HL-60/S4 treated with retinoic acid at 250 ng/mL for 4 days and 3 days (cell line): Measurements from ENCODE around the gene HES2.
"Not testable (repeated sequence)": the region's sequence is repeated elsewhere in the genome, so short reads cannot be mapped to it uniquely, and the experiment has no call there.

Experiments
- in situ Hi-C: fragments of 300-500 bp; cut with MboI; formaldehyde crosslinking; loops from 2 replicates; pipeline ENCODE4 v1.7.0; 2022; ENCODE audit warnings: low sequenced_read_pairs

The HES2 gene

DNA sequence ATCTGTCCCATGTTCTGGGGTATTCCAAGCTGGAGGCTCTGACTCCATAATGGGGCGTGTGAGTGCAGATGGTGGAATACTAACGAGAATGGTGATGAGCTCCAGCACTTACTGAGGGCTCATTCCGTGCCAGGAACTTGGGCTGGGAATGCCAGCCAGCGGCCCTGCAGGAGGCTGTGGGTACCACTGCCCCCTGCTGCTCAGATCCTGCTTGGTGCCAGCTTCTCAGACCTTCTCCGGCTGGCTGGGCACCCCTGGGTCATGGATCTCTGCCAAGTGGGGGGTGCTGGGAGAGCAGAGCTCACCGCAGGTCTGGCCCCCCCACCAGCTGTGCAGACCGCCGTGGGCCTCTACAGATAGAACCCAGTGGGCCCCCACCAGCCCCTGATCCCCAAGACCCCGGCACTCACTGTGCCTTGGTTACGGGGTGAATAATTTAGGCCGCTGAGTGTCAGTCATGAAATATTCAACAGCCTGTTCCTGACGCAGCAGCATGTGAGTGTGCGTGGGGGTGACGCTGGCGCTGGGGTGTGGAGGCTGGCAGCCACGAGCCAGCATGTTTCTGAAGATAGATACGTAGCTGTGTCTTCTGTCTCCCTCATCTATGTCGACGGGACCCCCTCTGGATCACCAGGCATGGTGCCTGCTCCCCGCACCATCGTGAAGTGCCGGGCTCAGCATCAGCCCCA lies 17.4 kb upstream of the HES2 start:
- in situ Hi-C loops: not testable (repeated sequence)

DNA sequence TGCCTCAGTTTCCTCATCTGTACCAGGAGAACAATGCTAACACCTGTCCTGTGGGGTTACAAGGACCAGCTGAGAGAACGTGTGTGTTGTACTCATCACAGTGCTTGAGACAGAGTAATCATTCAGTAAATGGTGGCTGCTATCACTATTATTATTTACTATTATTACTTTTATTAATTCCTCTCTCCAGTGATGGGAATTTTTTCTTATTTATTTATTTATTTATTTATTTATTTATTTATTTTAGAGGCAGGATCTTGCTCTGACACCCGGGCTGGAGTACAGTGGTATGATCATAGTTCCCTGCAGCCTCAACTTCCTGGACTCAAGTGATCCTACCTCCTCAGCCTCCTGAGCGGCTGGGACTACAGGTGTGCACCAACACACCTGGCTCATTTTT lies 16.6 kb upstream of the HES2 start:
- in situ Hi-C loops: not testable (repeated sequence)

DNA sequence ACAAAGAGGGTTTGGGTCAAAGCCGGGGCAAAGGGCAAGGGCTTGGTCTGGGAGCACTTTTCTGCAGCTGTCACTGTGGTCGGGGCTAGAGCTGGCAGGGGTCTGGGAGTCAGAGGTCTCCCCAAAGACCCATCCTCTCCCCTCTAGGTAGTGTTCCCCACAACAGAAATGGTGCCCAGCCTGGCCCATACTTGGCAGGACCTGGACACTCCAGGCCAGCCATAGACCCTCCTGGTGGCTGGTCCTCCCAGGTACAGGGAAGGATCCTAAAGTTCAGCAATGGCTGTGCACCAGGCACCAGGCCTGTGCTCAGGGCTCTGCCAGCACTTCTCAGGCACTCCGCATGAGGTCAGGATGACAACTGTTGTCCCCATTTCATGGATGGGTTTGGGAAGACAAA lies 15.8 kb upstream of the HES2 start:
- in situ Hi-C loops: no loop called here

- in situ Hi-C loops: no loop called here
Measured at GRCh38 chr1:6435129-6435528, 15.4 kb upstream of the HES2 start.

DNA sequence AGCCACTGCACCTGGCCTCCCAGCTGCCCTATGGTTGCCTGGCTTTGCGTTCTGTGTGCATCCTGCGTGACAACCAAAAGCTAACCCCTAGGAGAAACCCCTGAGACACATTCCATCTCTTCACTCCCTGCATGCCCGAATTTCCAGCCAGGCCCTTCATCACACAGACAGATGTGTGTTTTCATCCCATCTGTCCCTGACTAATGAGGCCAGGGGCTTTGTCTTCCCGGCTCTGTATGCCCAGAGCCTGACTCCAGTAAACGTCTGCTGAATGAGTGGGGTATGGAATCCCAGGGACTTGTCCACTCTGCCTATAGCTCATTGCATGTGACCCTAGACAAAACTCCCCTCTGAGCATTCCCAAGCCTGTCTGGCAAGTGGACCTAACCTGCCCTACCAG lies 14.5 kb upstream of the HES2 start:
- in situ Hi-C loops: no loop called here

DNA sequence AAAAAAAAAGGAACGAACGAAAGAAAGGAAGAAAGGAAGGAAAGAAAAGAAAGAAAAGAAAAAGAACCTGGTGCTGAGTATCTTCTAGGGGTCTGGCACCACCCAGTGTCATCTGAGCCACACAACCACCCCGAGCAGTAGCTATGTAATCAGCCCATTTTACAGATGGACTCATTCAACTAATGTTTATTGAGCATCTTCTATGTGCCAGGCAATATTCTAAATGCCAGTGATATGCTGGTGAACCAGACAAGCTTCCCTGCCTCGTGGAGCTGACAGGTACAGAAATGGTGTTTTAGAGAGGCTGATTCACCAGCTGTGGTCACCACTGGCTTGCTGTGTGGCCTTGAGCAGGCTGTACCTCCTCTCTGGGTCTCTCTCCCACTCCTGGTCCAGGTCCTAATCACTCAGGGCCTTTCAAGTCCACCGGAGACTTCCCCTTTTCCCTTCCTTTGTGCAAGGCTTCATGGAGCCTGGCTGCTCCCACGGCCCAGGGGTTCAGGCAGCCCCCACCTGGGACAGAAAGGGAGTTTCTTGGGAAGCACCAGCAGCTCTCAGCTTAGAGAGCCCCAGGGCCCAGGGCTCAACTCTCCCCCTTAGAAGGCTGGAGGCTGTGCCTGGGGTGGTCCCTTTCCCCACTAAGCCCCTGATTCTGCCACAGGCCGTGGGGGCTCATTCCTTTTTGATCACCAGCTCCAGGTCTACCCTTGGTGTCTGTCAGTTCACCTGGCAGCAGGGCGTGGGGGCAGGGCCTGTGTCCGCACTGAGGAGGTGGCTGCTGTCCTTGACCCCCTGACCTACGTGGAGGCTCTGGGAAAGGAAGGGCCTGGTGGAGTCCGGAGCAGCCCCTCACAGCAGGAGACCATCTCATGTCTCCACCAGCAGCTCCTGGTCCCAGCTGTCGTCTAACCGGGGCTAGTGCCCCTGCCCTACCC lies 12.2 kb upstream of the HES2 start:
- in situ Hi-C loops: not testable (repeated sequence)

DNA sequence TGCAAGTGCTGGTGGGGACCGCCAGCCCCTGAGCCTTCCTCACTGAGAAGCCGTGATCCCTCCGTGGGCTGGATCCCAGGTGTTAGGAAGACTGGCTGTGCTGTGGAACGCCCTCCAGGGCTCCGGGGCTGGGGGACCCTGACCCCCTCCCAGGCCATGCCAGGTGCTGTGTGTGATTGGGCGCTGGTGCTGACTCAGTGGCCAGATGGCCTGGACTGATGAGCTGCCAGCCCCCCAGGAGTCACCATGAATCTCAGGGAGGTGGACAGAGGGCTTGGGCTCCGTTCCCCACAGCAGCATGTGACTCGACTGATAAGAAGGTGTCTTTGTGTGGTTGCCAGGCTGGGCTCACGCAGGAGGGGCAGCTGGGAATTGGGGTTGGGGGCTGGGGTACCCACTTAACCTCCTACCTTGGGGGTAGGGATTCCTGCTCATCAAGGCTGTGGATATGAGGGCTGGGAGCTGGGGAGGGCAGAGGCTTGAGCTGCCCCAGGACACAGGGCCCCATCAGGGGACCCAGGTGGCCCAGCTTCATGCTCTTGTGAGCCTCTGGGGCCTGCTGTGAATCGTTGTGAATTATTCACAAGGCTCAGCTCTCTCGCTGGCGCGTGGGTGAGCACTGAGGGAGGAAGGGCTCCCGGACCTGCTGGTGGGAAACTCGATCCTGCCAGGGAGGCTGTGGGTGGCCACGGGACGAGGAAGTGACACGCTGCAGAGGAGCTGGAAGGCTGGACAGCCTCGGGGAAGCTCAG lies 10.1 kb upstream of the HES2 start:
- in situ Hi-C loops: not testable (repeated sequence)

DNA sequence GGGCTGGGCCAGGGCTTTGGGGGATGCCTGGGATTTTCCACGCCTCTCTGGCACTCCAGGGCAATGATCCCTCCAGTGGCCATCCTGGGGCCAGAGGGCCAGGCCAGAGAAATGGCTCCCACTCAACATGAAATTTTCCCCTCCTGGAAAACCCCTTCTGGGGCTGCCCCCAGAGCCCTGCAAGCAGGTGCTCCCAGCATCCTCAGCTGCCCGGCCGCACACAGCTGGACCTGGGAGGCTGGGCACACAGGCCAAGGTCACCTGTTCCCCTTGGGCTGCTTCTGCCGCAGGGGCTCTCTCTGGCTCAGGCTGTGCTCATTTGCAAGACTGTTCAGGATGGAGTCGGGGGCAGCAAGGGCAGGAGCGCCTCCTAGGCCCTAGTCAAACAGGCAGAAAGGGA lies 8.7 kb upstream of the HES2 start:
- in situ Hi-C loops: not testable (repeated sequence)

- in situ Hi-C loops: no loop called here
Measured at GRCh38 chr1:6427441-6428390, 8.0 kb upstream of the HES2 start.

DNA sequence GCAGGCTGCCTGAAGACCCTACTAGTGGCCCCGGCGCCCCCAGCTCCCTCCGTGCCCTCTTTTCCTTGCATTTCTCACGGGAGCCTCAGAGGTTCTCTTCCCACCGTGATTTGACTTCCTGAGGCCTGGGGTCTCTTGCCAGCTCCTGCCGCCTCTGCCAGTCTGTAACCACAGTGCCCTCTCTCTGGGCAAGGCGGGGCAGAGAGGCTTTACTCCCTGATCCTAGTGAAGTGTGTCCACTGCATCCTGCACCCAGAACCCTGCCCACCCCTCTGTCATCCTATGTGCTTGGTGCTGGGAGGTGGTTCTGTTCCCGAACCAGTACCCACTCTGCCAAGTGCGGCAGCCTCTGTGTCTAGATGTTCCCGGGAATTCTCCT lies 7.2 kb upstream of the HES2 start:
- in situ Hi-C loops: no loop called here

DNA sequence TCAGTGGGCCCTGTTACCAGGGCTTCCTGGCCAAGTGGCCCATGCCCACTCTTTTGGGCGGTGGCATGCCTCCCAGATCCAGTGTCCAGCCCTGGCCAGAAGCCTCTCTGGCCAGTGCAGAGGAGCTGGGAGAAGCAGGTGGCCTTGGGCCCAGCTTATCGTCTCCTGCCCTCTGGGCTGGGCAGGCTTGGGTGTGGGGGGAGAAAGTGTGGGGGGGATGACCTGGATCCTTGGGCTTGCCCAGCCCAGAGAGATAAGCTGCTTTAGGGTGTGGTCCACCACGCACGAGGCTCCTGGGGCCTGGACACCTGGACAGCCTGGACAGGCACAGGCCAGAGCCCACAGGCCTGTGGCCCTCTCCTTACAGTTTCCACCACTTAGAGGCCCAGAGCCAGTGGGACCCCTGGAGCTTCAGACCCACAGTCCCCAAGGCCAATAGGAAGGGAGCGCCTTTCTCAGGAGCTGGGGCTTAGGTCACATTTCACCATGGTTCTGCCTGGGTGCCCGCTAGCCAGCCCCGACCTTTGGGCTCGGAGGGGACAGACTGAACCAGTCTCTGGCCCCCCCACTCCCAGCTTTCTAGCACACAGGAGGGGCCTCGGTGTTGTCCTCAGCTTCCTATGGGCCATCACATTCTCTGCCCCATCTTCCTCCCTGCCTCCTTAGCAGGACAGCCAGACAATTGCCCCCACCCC lies 6.7 kb upstream of the HES2 start:
- in situ Hi-C loops: no loop called here

- in situ Hi-C loops: no loop called here
Measured at GRCh38 chr1:6425658-6426057, 5.9 kb upstream of the HES2 start.

- in situ Hi-C loops: no loop called here
Measured at GRCh38 chr1:6424619-6425593, 5.2 kb upstream of the HES2 start, which contains the start of gene ESPN. Gene ESPN (plus strand): TSS chr1:6424776. CDS start chr1:6424956, 180 bp downstream.

GRCh38 chr1:6424000-6424565 lies 4.4 kb upstream of the HES2 start:
- in situ Hi-C loops: no loop called here

GRCh38 chr1:6423321-6423999 lies 3.7 kb upstream of the HES2 start:
- in situ Hi-C loops: no loop called here

- in situ Hi-C loops: no loop called here
Measured at GRCh38 chr1:6421266-6421665, 1.5 kb upstream of the HES2 start.

- in situ Hi-C loops: no loop called here
Measured at GRCh38 chr1:6420454-6421042, 829 bp upstream of the HES2 start.
